Testis (tissue), 2 donors: ENCODE results near the gene HTR1A.

Experiments used
- CTCF ChIP-seq, 3 experiments: fragments of 450-650 bp in 2 of 3; fragments of 200-600 bp in 1 of 3; sonication (generic) in 1 of 3; IDR thresholded peaks; one replicate each; pipeline ENCODE4 v1.5.1; 2016 to 2019; ENCODE audit warnings: antibody characterized with exemption in 3 of 3, mild to moderate bottlenecking in 2 of 3, moderate library complexity in 1 of 3
- POLR2A ChIP-seq: fragments of 450-650 bp; IDR thresholded peaks from one replicate; pipeline ENCODE4 v1.6.1; 2017; ENCODE audit warnings: antibody characterized with exemption, mild to moderate bottlenecking, moderate library complexity

GRCh38 chr5:63960646-63961045, 1.6 kb downstream of the HTR1A start:
- no peak for TF ChIP-seq CTCF (IDR thresholded peaks at IDR 0.05)
- no peak for TF ChIP-seq POLR2A
